ENCODE data around the gene CDH13.

Gene CDH13

DNA sequence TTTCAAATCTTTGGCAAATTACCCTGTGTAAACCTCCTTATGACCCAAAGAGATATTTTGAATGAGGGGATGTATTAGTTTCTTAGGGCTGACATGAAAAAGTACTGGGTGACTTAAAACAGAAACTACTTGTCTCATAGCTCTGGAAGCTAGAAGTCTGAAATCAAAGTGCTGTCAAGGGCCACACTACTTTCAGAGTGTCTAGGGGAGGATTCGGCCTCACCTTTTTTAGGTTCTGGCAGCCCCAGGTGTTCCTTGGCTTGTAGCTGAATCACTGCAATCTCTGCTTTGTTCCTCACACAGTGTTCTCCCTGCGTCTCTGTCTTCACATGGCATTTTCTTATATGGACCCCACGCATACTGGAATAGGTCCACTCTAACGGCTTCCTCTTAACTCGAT is 322.2 kb downstream of the CDH13 start:
- no peak for TF ChIP-seq GATA3 (IDR thresholded peaks at IDR 0.05; ENCODE audit: low read depth, low read length)
- no peak for TF ChIP-seq GATA2 (IDR thresholded peaks at IDR 0.05; ENCODE audit: low read depth, low read length)

DNA sequence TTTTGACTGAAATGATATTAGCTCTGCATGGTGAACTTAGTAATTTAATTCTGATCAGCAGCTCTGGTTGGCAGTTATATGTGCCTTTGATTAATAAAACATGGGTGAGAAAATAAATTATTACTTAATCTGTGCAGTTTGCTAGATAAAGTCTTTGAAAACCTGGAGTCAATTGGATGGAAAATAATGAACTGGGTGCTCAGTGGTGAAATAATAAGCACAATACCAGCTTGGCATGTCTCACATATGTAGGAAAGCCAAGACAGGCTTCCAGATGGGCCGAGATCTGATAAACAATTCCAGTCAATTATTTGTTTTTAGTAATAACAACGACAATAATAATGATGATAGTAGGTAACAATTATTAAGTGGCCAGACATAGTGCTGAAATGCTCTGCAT is 326.7 kb downstream of the CDH13 start:
- TF ChIP-seq GATA2 (IDR thresholded peaks at IDR 0.05; ENCODE audit: low read depth, low read length) (no peak), GATA3 (IDR thresholded peaks at IDR 0.05; ENCODE audit: low read depth, low read length) (no peak)

DNA sequence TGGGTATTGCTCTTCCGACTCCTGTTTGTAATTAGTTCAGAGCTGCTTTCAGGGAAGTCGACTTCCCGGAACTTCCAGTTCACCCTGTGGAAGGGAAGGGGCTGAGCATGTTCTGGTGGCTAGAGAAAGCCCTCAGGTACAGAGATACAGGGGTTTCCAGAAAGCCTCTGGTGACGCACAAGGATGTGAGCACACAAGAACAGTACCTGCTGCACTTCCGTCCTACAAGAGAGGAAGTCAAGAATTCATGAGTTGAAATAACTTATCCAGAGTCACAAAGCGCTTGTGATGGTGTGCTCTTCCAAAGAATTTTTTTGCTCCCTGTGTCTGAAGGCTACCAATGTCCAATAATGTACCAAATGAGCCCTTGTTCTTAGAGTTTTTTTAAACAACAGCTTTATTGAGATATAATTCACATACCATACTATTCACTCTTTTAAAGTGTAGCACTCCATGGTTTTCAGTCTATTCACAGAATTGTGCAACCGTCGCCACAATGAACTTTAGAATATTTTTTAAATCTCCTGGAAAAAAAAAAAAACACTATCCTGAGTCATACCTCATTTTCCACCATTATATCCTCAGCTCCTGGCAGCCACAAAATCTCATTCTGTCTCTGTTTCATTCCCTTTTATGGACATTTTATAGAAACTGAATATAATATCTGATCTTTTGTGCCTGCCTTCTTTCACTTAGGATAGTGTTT is 327.6 kb downstream of the CDH13 start:
- TF ChIP-seq GATA2 (IDR thresholded peaks at IDR 0.05; ENCODE audit: low read depth, low read length) (no peak), GATA3 (IDR thresholded peaks at IDR 0.05; ENCODE audit: low read depth, low read length) (no peak)

DNA sequence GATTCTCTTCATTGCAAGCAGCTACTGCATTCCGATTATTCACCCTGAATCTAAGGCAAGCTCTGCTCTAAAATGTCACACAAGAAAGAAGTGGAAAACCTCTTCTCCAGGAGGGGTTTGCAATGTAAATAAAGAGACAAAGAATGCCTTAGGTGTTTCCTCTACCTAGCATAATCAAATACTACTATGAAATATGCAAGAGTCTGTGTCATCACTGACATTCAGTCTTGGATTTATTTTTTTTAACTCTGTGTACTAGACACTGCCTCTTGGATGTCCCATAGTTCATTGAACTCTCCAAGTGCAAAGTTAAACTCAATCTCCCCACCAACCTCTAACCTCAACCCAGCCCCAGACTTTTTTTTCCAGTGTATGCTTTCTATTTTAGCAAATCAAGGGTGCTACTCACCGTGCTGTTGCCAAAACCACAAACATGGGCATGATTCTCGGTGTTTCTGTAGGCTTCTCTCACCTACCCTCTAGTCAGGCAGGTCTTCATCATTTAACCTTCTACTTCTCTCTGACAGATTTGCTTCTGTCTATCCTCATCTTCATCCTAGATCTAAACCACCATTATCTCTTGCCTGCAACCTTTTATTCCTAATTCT is 329.1 kb downstream of the CDH13 start:
- TF ChIP-seq GATA3 (IDR thresholded peaks at IDR 0.05; ENCODE audit: low read depth, low read length) (no peak), GATA2 (IDR thresholded peaks at IDR 0.05; ENCODE audit: low read depth, low read length) (no peak)

DNA sequence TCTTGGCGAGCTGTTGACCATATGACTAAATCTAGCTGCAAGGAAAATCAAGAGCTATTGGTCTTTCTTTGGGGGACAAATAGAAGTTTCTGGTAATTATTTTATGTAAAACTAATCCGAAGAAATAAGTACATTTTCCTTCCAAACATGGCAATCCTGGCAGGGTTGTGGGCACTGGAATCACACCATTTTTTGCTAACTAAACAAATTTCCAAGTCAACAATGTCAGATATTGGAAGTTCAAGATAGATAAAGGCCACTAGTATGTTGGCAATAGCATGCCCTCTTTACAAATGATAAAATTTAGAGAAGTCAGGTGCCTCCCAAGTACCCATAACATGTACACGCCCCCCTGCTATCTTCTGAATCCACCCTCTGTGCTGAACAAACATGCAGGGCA is 330.4 kb downstream of the CDH13 start:
- no peak for TF ChIP-seq GATA2 (IDR thresholded peaks at IDR 0.05; ENCODE audit: low read depth, low read length)
- no peak for TF ChIP-seq GATA3 (IDR thresholded peaks at IDR 0.05; ENCODE audit: low read depth, low read length)

DNA sequence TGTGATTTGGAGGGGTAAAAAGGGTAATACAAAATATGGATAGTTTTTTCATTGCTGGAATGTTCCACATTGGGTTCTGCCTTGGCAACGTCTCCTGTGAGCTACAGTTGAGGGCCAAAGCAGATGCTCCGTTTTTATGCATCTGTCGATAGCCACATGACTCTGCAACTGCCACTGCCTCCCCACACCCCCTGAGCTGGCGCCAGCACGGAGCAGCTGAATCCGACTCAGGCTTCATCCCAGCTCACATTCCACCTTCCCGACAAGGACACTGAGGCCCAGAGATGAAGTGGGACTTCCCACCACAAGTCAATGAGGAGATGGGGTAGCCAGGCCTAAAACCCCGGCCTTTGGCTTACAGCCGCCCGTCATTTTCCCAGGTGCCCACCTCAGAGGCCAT is 334.1 kb downstream of the CDH13 start:
- no peak for TF ChIP-seq GATA2 (IDR thresholded peaks at IDR 0.05; ENCODE audit: low read depth, low read length)
- no peak for TF ChIP-seq GATA3 (IDR thresholded peaks at IDR 0.05; ENCODE audit: low read depth, low read length)

DNA sequence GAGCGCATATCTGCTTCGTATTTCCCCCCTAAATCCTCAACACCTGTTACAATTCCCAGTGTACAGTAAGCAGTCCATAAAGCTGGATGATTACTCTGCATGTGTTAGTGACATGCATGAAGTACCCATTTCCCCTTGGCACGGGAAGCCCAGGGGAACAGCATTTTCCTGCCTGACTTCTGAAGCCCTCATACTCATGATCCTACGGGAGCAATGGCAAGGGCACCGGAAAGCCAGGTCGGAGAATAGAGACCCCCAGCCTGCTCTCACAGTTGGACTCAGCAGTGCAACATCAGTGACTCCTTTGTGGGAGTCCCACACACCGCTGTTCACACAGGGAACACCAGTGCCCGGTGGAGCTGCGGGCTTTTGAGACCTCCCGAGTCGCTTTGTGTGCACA is 336.9 kb downstream of the CDH13 start:
- TF ChIP-seq GATA2 (IDR thresholded peaks at IDR 0.05; ENCODE audit: low read depth, low read length) (no peak), GATA3 (IDR thresholded peaks at IDR 0.05; ENCODE audit: low read depth, low read length) (no peak)

DNA sequence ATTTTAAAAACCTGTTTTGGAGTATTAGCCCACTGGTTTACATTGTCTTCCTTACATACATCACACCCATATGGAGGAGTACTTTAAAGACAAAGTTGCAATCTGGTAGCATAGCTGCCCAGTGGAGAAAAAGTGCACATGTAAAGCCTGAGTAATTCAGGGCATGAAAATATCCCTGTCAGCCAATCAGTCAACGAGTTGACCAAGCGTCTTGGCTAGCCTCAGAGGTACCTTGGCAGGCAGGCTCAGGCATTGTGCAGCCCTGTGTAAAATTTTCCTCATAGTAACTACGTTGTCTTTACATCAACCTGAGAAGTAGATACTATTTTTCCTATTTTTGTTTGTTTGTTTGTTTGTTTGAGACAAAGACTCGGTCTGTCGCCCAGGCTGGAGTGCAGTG is 339.0 kb downstream of the CDH13 start:
- TF ChIP-seq GATA2 (IDR thresholded peaks at IDR 0.05; ENCODE audit: low read depth, low read length) = no peak
- TF ChIP-seq GATA3 (IDR thresholded peaks at IDR 0.05; ENCODE audit: low read depth, low read length) = no peak

DNA sequence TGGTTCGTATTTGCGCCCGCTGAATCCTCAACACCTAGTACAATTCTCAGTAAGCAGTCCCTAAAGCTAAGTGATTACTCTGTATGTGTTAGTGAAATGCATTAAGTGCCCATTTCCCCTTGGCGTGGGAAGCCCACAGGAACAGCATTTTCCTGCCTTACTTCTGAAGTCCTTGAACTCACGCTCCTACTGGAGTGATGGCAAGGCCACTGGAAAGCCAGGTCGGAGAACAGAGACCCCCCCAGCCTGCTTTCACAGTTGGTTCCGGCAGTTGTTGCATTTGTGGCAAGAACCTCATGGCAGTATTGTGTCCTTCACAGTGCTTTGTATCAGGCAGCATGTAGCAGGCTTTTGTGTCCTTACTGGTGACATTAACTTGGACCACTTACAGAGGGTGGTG is 340.7 kb downstream of the CDH13 start:
- no peak for TF ChIP-seq GATA3 (IDR thresholded peaks at IDR 0.05; ENCODE audit: low read depth, low read length)
- TF ChIP-seq GATA2 (IDR thresholded peaks at IDR 0.05; ENCODE audit: low read depth, low read length) = no peak

DNA sequence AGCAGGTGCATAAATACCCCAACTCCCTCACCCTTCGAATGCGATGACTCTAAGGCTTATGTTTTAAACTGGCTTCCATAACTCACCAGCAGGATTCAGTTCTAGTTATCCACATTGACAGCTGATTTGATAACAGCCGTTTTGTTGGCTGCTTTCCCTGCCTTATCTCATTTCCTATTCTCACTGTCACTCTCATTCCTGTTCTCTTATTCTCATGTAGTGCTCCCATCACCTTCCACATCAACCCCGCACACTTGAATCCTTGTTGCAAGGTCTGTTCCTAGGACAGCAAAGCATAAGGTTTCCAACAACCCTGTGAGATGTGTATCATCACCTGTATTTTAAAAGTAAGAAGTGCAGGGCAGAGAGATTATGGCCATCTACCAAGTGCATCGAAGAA is 344.4 kb downstream of the CDH13 start:
- TF ChIP-seq GATA3 (IDR thresholded peaks at IDR 0.05; ENCODE audit: low read depth, low read length) (no peak), GATA2 (IDR thresholded peaks at IDR 0.05; ENCODE audit: low read depth, low read length) (no peak)

DNA sequence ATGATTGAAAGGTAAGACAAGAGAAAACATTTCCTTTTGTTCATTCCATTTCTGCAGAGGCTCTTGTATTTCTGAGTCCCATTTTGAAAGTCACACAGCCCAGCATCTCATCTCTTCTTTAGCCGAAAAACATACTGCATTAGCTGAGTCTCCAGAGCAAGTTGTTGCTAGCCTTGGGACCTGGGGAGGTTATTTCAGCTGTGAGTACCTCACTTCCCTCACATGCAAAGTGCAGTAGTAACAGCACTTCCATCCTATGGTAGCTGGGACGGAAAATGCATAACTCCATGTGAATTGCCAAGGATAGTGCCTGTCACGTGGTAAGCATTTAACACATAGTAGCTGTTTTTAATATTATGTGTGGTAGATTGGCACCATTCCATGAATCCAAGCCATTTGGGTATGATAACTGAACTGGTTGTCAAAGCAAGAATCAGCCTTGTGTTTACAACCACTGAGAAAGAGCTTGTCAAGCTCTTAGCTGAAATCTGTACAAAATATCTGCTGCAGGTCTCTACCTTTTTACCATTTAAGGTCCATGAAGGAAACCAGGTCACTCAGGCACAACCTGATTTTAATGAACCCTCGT is 345.7 kb downstream of the CDH13 start:
- TF ChIP-seq GATA2 (IDR thresholded peaks at IDR 0.05; ENCODE audit: low read depth, low read length) = no peak
- no peak for TF ChIP-seq GATA3 (IDR thresholded peaks at IDR 0.05; ENCODE audit: low read depth, low read length)

DNA sequence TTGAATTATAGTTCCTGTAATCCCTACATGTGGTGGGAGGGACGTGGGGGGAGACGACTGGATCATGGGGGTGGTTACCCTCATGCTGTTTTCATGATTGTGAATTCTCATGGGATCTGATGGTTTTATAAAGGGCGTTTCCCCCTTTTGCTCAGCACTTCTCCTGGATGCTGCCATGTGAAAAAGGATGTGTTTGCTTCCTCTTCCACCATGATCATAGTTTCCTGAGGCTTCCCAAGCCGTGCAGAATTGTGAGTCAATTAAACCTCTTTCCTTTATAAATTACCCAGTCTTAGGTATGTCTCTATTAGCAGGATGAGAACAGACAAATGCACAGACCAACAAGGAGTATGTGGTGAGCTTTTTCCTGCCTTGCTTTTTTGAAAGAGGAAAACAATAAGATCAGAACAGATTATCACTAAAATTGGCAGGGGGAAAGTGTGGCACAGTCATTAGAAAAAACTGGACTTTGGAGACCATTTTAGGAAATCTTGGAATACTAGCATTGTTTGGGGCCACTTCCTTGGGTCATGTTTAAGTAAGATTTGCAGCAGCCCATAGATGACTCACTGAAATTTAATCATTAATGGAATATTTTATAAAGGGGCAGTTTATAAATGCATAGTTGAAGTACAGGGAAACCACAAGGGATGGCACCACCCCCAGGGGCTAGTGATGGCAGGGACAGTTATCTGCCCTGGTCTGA is 352.8 kb downstream of the CDH13 start:
- TF ChIP-seq GATA3 (IDR thresholded peaks at IDR 0.05; ENCODE audit: low read depth, low read length) (no peak), GATA2 (IDR thresholded peaks at IDR 0.05; ENCODE audit: low read depth, low read length) (no peak)

DNA sequence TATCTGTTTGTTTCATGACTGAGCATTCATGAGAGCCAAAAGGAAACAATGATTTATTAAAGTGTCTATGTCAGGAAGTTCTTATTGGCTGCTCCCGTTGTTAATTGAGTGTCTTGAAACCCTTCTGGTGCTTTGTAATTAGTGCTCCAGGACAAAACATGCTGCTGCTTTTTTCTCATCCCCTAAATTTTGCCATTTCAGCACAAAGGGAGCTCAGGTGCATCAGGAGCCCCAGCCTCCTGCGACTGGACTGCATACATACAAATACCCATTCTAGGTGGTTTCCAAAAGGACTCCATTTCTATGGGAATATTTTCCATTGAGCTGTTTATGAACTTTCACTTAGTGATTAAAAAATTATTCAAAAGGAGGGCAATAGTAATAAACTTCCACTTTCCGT is 354.0 kb downstream of the CDH13 start:
- TF ChIP-seq GATA2 (IDR thresholded peaks at IDR 0.05; ENCODE audit: low read depth, low read length) = no peak
- no peak for TF ChIP-seq GATA3 (IDR thresholded peaks at IDR 0.05; ENCODE audit: low read depth, low read length)

DNA sequence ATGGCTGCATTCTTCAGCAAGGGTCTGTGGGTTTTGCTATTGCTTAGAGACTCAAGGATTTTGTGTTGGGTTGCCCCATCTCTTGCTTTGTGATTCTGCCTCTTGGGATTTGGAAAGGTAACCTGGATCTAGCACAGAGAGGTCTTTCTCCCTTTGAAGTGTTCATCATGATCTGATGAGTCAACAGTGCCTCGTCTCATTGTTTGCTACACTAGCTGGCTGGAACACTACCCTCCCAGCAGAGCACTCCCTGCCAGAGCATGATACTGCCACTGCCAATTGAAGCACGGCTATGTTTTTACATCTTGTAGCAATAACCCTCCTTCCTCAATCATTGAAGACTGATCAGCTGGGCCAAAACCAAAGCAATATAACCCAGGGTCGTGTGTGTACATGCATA is 361.0 kb downstream of the CDH13 start:
- TF ChIP-seq GATA3 (IDR thresholded peaks at IDR 0.05; ENCODE audit: low read depth, low read length) (no peak), GATA2 (IDR thresholded peaks at IDR 0.05; ENCODE audit: low read depth, low read length) (no peak)

DNA sequence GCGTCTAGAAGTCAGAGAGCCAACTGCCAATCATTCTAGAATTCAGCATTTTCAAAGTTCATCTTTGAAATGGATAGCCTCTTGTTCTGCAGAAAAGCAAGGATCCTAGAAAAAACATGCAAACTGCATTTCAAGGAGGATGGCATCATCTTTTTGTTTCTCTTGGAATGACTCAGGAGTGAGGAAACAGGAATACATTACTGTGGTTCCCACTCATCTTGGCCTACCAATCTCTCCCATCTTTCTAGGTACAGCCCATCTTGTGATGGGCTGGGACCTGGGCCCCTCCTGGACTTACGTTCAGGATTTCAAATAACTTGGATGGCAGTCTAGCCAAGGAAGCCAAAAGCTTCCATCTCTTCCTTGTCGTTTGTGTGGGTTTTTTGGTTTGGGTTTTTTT is 363.4 kb downstream of the CDH13 start:
- TF ChIP-seq GATA2 (IDR thresholded peaks at IDR 0.05; ENCODE audit: low read depth, low read length) = no peak
- TF ChIP-seq GATA3 (IDR thresholded peaks at IDR 0.05; ENCODE audit: low read depth, low read length) = no peak

Measured in SH-SY5Y (cell line).